RWPE2 (cell line): ENCODE results near the gene CAPZB.

Experiments
- ATAC-seq: fragments of 200-7000 bp; cut with Tn5 transposase; 3 replicates; pipeline ENCODE4 v1.9.1; 2021; ENCODE audit warnings: low read depth
- DNase-seq: peaks from one replicate; pipeline ENCODE4 v3.0.0-alpha.2; 2020; ENCODE audit warnings: low spot score
- H3K27ac ChIP-seq: fragments of 450-650 bp; 2 replicates; pipeline ENCODE4 v1.5.1; 2017; ENCODE audit warnings: mild to moderate bottlenecking; ENCODE audit not compliant: poor library complexity, severe bottlenecking
- H3K27me3 ChIP-seq: fragments of 250-450 bp; sonication (Bioruptor Pico); 2 replicates; pipeline ENCODE4 v1.5.1; 2021; ENCODE audit warnings: mild to moderate bottlenecking, moderate library complexity; ENCODE audit not compliant: insufficient read depth, poor library complexity, severe bottlenecking
- H3K36me3 ChIP-seq: fragments of 250-450 bp; sonication (Bioruptor Pico); 2 replicates; pipeline ENCODE4 v1.5.1; 2020; ENCODE audit warnings: low read depth, mild to moderate bottlenecking, moderate library complexity
- H3K4me1 ChIP-seq: fragments of 250-450 bp; sonication (Bioruptor Pico); 2 replicates; pipeline ENCODE4 v1.5.1; 2021; ENCODE audit warnings: mild to moderate bottlenecking, moderate library complexity; ENCODE audit not compliant: insufficient read depth, poor library complexity, severe bottlenecking
- H3K4me3 ChIP-seq: fragments of 250-450 bp; sonication (Bioruptor Pico); 2 replicates; pipeline ENCODE4 v1.5.1; 2021; ENCODE audit warnings: mild to moderate bottlenecking, moderate library complexity; ENCODE audit not compliant: severe bottlenecking
- H3K9me3 ChIP-seq: fragments of 250-450 bp; sonication (Bioruptor Pico); 2 replicates; pipeline ENCODE4 v1.5.1; 2021; ENCODE audit warnings: mild to moderate bottlenecking, moderate library complexity; ENCODE audit not compliant: severe bottlenecking
- TF ChIP-seq, protein P1 (sequence below): fragments of 450-650 bp; IDR thresholded peaks from one replicate; pipeline ENCODE4 v1.5.1; 2017; ENCODE audit warnings: mild to moderate bottlenecking, moderate library complexity; ENCODE audit not compliant: poor library complexity, severe bottlenecking

CAPZB gene

DNA sequence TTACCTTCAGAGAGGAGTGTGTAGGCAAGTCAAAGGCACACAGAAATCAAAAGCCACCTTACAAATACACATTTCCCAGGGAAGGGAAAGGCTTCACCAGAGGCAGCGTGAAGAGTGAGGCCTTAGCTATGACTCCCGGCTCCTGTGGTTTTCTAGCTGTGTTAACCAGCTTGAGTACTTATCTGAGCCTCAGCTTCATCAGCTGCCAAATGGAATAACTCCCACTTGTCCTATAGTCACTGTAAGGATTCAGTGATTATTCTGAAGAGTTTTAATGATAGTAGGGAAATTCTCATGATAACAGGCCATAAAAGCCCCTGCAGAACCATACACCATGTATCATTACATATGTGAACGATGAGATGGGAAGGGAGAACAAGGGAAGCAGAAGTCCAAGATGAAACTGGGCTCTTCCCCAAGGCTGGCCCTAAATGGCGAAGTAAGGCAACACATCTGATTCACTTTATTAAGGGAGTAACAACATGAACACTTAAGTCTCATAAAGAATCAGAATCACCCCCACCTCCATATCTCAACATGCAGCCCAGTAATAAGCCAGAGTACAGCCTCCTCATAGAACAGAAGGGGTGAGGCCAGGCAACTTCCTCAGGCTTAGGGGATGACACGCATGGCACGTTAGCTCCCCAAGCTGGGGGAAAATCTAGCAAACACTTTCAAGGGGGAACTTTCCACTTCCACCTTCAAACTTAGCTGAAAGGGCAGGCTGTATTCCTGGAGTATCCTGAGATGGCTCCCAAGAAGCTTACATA, 109.5 kb downstream of the CAPZB start:
- DNase-seq = no peak
- H3K4me3 ChIP-seq = no peak overlapping the region
- H3K27me3 ChIP-seq = no peaks in the 10 kb centered on the region
- no peak overlapping the region for H3K27ac ChIP-seq
- no peaks in the 10 kb centered on the region for H3K4me1 ChIP-seq
- peaks cover 42% of the 10 kb centered on the region for H3K36me3 ChIP-seq
- ATAC-seq = no peak
- TF ChIP-seq, protein P1, sequence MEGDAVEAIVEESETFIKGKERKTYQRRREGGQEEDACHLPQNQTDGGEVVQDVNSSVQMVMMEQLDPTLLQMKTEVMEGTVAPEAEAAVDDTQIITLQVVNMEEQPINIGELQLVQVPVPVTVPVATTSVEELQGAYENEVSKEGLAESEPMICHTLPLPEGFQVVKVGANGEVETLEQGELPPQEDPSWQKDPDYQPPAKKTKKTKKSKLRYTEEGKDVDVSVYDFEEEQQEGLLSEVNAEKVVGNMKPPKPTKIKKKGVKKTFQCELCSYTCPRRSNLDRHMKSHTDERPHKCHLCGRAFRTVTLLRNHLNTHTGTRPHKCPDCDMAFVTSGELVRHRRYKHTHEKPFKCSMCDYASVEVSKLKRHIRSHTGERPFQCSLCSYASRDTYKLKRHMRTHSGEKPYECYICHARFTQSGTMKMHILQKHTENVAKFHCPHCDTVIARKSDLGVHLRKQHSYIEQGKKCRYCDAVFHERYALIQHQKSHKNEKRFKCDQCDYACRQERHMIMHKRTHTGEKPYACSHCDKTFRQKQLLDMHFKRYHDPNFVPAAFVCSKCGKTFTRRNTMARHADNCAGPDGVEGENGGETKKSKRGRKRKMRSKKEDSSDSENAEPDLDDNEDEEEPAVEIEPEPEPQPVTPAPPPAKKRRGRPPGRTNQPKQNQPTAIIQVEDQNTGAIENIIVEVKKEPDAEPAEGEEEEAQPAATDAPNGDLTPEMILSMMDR = no peak
- H3K9me3 ChIP-seq = no peaks in the 10 kb centered on the region

DNA sequence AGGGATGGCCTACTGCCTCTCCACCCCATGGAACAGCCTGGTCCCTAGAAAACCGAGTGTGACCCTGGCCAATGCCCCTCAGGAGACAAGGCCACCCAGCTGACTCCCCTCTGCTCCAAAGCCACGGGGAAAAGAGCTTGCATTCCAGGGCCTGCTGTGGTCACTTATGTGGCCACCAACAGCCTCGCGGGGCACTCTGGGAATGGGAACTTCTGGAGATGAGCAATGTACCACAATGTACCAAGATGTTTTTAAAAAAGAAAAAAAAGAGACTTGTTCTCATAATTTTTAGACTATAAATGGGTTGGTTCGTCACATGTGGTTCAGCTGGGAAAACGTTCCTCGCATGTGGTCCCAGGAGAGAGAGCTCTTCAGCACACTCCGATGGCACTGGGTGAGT, 110.4 kb downstream of the CAPZB start:
- H3K27me3 ChIP-seq = no peaks in the 10 kb centered on the region
- no peaks in the 10 kb centered on the region for H3K9me3 ChIP-seq
- H3K4me1 ChIP-seq = no peaks in the 10 kb centered on the region
- H3K4me3 ChIP-seq = no peak overlapping the region
- peaks cover 37% of the 10 kb centered on the region for H3K36me3 ChIP-seq
- TF ChIP-seq, protein P1 = no peak
- DNase-seq (no peak), ATAC-seq (no peak)
- H3K27ac ChIP-seq = no peak overlapping the region

DNA sequence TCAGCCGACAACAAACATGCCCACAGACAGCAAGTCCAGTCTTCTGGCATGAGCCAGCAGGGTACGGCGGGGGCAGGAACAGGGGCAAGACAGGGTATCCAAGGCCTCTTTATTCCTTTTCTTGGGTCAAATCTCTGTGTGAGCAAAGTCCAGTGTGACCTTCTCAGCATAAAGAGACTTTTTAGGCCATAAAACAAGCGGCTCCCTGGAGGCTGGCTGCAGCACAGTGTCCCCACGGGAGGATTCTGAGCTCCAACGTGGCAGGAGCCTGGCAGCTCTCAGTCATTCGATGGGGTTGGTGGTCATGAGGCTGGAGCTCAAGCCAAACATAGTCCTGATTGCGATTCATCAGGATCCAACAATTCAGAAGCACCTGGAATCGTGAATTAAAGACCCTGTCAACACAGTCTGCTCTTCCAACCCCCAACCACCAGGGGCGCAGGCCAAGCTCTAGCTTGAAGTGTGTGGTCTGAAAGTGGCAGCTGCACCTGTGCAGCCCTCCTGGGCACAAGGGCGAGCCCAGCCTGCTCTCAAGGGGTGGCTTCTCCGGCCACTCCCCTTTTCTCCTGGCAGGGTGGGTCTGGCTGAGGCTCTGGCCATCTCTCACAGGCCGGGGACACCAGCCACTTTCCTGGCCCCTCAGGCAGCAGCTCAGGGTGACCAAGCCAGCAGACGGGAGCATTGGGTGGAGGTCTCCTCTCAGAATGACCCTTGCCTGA, 111.1 kb downstream of the CAPZB start:
- peaks cover 33% of the 10 kb centered on the region for H3K36me3 ChIP-seq
- ATAC-seq (peak; percentile 46; the same call in 2 of the 3 replicates), DNase-seq (no peak)
- no peak overlapping the region for H3K27ac ChIP-seq
- H3K4me1 ChIP-seq = no peaks in the 10 kb centered on the region
- no peaks in the 10 kb centered on the region for H3K27me3 ChIP-seq
- no peaks in the 10 kb centered on the region for H3K9me3 ChIP-seq
- TF ChIP-seq, protein P1 = peak; percentile 42
- H3K4me3 ChIP-seq = no peak overlapping the region

DNA sequence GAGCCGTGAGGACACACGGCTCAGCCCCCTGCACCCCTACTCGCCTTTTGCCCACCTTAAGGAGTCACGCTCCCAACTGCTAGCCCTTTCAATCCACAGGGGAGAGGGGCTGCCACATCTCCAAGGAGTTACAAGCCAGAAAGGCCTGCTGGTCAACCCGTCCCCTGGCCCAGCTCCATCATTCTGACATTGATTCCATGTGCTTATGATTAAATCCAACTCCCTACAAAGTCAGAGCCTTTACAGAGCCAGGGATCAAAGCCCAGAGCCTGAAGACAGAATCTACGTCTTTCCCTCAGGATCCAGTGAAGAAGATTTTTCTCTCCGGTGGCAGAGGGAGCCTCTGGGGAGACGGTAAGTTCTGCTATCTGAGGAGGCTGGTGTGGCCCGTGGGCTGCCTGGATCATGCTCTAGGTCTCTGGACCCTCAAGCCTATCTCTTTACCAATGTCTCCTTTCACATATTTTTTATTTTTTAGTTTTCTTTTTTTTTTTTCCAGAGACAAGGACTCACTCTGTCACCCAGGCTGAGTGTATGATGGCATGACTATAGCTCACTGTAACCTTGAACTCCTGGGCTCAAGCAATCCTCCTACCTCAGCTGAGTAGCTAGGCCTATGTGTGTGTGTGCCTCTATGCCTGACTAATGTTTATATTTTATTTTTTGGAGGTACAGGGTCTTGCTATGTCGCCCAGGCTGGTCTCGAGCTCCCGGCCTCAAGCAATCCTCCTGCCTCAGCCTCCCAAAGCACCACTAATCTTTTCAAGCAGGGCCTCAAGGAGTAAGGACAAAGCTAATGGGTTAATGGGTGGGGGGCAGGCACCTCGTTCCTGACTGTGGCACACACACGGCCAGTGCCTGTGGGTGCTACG, 111.9 kb downstream of the CAPZB start:
- no peak for DNase-seq
- Histone ChIP-seq H3K27ac (no peak overlapping the region), H3K36me3 (peaks cover 30% of the 10 kb centered on the region), H3K27me3 (no peaks in the 10 kb centered on the region), H3K9me3 (no peaks in the 10 kb centered on the region), H3K4me1 (no peaks in the 10 kb centered on the region), H3K4me3 (no peak overlapping the region)
- TF ChIP-seq, protein P1 = no peak
- no peak for ATAC-seq
